Mucosa of descending colon (tissue), 3 donors: ENCODE data around the gene CDC34. TPM values are rescaled to one million over a fixed set of nuclear protein-coding genes. Genes with fewer than 3 reads are reported as not detected.

Experiments
- ATAC-seq: fragments of 200-7000 bp; cut with Tn5 transposase; one replicate; pipeline ENCODE4 v1.9.1; 2020; ENCODE audit warnings: mild to moderate bottlenecking, moderate library complexity
- DNase-seq, 3 donors: peaks; one replicate each; pipeline ENCODE4 v3.0.0-alpha.2; 2020
- H3K36me3 ChIP-seq: fragments of 200-600 bp; one replicate; pipeline ENCODE4 v1.8.0; 2021; ENCODE audit warnings: low read depth, mild to moderate bottlenecking
- H3K4me1 ChIP-seq: fragments of 200-600 bp; one replicate; pipeline ENCODE4 v1.8.0; 2021; ENCODE audit warnings: low read depth, mild to moderate bottlenecking
- H3K4me3 ChIP-seq: fragments of 200-600 bp; one replicate; pipeline ENCODE4 v1.8.0; 2021; ENCODE audit warnings: mild to moderate bottlenecking
- H3K9me3 ChIP-seq: fragments of 200-600 bp; one replicate; pipeline ENCODE4 v1.8.0; 2021; ENCODE audit warnings: mild to moderate bottlenecking
- intact Hi-C, 2 donors: fragments of 100-400 bp; cut with DNase I in 1 of 2; cut with micrococcal nuclease in 1 of 2; formaldehyde crosslinking; loops; one replicate each; pipeline versions ENCODE4 v1.11.0 to v1.11.1; 2022; cut with DNase I, micrococcal nuclease
- total RNA-seq, 3 donors: library from RNA; stranded (reverse); fragmentation: NEBNext Ultra II Directional in 2 of 3; extraction: Animal tissue kit (Norgen Biotek cat#: 25700) in 2 of 3; gene quantifications; one replicate each; pipeline versions ENCODE4 v1.2.1 to v1.2.4, GENCODE V29; 2021 to 2023
- TF ChIP-seq, protein P1 (sequence below): fragments of 200-600 bp; IDR thresholded peaks from one replicate; pipeline ENCODE4 v1.8.0; 2022; ENCODE audit warnings: antibody characterized with exemption, mild to moderate bottlenecking
- donor health status: DM: no; HTN: no; CAD: no; lungs with moderate emphysema.
- donor health status: DM: no; HTN: no; CAD: no.
- donor health status: DM: no; HTN: yes; CAD: no.

CDC34 gene
- total RNA-seq, 3 donors from 2014 or later: 64.6 to 78.0 (median 71.2) TPM

DNA sequence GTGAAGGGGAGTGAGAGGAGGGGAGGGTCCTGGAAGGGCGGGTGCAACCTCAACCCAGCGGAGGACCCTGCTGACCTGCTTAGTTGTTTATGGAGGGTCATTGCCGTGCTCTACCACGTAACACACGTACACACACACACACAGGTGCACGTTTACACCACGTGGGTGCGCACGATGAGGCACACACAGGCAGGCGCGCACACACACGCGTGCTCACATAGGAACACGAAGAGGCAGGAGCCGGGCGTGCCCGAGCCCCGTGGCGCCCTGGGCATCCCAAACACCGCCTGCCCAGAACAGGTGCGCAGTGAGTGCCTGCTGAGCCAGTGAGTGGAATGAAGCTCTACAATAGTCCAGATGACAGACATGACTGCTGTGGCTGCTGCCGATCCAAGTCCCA, 46.5 kb upstream of the CDC34 start:
- H3K36me3 ChIP-seq: no peaks in the 10 kb centered on the region
- DNase-seq: no peak
- TF ChIP-seq, protein P1, sequence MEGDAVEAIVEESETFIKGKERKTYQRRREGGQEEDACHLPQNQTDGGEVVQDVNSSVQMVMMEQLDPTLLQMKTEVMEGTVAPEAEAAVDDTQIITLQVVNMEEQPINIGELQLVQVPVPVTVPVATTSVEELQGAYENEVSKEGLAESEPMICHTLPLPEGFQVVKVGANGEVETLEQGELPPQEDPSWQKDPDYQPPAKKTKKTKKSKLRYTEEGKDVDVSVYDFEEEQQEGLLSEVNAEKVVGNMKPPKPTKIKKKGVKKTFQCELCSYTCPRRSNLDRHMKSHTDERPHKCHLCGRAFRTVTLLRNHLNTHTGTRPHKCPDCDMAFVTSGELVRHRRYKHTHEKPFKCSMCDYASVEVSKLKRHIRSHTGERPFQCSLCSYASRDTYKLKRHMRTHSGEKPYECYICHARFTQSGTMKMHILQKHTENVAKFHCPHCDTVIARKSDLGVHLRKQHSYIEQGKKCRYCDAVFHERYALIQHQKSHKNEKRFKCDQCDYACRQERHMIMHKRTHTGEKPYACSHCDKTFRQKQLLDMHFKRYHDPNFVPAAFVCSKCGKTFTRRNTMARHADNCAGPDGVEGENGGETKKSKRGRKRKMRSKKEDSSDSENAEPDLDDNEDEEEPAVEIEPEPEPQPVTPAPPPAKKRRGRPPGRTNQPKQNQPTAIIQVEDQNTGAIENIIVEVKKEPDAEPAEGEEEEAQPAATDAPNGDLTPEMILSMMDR: no peak
- peaks cover 3% of the 10 kb centered on the region for H3K4me1 ChIP-seq
- no peak for ATAC-seq
- H3K9me3 ChIP-seq: no peaks in the 10 kb centered on the region
- no peak overlapping the region for H3K4me3 ChIP-seq
- intact Hi-C loops: no loop called here

DNA sequence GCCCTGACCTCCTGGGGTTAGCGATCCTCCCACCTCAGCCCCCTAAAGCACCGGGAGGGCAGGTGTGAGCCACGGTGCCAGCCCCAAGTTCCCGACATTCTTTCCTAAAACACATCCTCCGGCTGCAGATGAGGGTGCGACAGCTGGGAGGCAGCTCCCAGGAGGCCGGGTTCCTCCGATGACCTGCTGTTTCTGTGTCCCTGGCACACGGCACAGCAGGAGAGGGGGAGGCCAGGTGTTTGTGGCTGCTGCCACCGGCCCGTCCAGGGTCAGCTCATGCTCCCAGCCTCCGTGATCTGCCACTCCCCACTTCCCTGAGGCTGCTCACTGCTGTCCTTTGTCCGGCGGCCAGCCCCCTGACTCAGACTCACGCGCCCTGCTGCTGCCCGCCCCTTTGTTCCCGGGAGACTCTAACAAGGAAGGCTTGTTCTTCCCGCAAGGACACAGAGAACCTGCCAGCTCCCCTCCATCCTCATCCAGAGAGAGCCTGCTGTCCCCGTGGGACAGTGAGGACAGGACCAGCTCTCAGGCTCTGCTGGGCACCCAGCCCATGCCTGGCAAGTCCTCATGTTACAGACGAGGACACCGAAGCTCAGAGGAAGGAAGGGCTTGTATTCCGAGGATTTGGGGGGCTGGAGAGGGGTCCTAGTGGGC, 45.9 kb upstream of the CDC34 start:
- ATAC-seq (peak; percentile 1), DNase-seq (peak in 1 of 3 donors; percentile 60)
- Histone ChIP-seq H3K9me3 (no peaks in the 10 kb centered on the region), H3K4me1 (peaks cover 3% of the 10 kb centered on the region), H3K4me3 (no peak overlapping the region), H3K36me3 (no peaks in the 10 kb centered on the region)
- intact Hi-C loops: no loop called here
- TF ChIP-seq, protein P1: no peak

DNA sequence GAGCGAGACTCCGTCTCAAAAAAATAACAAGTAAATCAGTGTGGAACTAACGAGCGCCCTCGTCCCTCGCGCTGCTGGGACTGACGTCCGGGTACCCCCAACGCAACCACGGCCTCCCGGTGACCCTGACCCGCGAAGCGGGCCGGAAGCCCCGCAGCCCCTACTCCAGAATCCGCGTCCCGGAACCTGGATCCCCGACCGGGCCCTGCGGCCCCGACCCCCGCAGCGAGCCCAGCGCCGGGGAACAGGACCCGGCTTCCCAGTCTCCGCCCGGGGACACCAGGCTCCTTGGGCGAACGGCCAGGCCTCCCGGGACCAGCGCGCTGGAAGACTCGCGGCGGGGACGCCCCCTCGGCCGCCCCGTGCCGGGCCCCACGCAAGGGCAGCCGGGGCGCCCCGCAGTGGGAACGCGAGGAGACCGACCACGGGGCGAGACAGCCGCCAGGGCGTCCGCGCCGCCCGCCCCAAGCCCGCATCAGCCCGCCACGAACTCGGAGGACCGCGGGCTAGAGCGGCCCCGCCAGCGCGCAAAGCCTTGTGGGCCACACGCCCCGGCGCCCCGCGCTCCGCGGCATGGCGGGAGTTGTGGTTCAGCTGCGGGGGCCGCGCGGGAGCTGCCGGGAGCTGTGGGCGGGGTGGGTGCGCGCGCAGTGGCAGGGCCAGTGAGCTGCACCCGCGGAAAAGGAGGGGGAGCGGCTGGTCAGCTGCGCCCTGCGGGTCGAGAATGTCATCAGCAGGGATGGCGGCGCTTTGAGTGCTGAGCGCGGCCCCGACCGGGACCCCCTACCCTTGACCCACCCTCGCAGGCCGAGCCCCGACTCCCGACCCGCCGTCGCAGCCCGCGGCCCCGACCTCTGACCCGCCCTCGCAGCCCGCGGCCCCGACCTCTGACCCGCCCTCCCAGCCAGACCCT, 42.8 kb upstream of the CDC34 start:
- H3K36me3 ChIP-seq: no peaks in the 10 kb centered on the region
- DNase-seq (peak; percentile 97 to 98 (median 97)), ATAC-seq (peak; percentile 98)
- intact Hi-C loops: no loop called here
- TF ChIP-seq, protein P1: no peak
- H3K4me1 ChIP-seq: peaks cover 3% of the 10 kb centered on the region
- H3K4me3 ChIP-seq: peak overlapping the region; percentile 86
- no peaks in the 10 kb centered on the region for H3K9me3 ChIP-seq

DNA sequence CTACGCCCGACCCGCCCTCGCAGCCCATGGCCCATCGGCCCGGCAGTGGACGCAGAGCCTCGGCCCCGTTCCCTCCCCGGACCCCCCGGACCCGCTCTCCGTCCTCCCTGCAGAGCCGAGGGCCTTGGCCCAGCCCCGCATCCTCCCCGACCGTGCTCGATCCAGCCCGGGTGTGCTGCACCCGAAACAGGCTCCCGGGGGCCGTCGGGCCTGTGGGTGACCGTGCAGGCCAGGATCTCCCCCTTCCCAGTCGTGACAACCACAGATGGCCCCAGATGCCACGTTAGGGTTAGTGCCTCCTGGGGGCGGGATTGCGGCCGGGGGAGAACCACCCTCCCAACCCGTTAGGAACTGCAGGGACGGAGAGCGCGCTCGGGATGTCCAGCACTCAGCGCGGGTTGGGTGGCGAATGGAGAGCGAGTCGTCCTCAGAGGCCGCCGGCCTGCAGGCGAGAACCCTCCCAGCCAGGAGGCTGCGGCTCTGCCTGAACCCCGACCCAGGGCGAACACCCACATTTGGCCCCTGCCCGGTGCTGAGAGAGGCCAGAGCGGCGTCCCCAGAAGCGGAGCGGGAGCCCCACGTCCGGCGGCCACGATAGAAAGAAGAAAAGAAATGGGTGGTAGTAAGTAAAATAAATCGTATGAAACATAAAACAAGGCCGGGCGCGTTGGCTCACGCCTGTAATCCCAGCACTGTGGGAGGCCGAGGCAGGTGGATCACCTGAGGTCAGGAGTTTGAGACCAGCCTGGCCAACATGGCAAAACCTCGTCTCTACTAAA, 42.0 kb upstream of the CDC34 start:
- peaks cover 3% of the 10 kb centered on the region for H3K4me1 ChIP-seq
- DNase-seq: no peak
- H3K4me3 ChIP-seq: peak overlapping the region; percentile 86
- no peaks in the 10 kb centered on the region for H3K36me3 ChIP-seq
- H3K9me3 ChIP-seq: no peaks in the 10 kb centered on the region
- TF ChIP-seq, protein P1: no peak
- intact Hi-C loops: no loop called here
- peak; percentile 41 for ATAC-seq

DNA sequence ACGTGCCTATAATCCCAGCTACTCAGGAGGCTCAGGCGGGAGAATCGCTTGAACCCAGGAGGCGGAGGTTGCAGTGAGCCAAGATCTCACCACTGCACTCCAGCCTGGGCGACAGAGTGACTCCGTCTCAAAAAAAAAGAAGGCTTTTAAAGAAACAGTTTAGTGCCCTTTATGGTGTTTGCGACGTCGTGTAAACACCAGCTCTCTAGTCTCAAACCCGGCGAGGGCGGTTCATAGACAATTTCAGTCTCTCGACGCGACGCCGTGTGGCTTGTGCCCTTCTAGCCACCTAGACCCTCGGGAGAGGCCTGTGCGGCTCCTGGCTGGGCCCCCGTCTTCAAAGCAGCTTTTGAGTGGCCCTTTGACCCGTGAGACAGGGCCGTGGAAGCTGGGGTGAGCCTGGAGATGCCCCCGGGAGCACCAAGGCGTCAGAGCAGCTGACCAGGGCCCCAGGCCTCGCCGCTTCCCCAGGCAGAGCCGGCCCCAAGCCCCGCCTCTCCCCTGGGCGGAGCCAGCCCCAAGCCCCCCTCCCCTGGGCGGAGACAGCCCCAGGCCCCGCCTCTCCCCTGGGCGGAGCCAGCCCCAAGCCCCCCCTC, 40.3 kb upstream of the CDC34 start:
- Histone ChIP-seq H3K4me1 (peaks cover 3% of the 10 kb centered on the region), H3K4me3 (no peak overlapping the region), H3K9me3 (no peaks in the 10 kb centered on the region), H3K36me3 (no peaks in the 10 kb centered on the region)
- TF ChIP-seq, protein P1: no peak
- DNase-seq: peak in 1 of 3 donors; percentile 48
- intact Hi-C loops: no loop called here
- no peak for ATAC-seq
